Stimulated activated CD8-positive, alpha-beta memory T cell treated with anti-CD3 and anti-CD28 coated beads, Interleukin-4, amount 100 ng/mL, for 48 hours (primary cell): Measurements from ENCODE around the gene CSNK2A2.
A peak's percentile ranks its signal among the peaks of the same experiment; 100 is the strongest.

ENCODE experiments used
- DNase-seq: peaks from one replicate; pipeline ENCODE4 v3.0.0-alpha.2; 2020

CSNK2A2 gene

DNA sequence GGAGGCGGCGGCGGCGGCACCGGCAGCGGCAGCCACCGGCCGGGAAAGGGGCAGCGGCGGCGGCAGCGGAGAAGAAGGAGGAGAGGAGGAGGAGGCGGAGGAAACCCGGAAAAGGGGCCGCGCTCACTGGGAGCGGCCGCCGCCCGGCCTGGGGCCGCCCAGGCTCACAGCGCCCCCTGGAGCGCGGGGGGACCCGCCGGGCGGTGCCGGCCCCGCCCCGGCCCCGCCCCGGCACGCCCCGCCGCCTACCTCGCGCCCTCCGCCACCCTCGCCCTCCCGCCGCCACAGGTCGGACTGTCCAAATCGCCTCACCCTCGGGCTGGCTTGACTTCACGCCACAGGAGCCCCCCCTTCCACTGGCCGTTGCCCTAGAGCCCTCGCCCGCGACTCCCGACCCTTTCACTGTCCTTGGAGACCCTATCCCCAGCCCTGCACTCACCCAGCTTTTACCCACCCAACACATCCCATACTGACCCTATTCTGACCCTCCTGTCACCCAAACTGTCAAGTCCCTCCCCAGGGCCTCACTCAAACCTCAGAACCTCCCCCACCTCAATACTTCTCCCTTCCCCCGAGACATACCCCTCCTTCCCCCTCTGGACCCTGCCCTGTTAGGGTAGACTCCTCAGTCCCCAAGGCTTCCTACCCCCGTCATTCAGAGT lies at the start of gene CSNK2A2:
TSS of gene CSNK2A2 (minus strand) at position 85 of the 662 bp plus-strand sequence. CDS start 370 bp downstream, outside the sequence.
- DNase-seq: peak; percentile 81

DNA sequence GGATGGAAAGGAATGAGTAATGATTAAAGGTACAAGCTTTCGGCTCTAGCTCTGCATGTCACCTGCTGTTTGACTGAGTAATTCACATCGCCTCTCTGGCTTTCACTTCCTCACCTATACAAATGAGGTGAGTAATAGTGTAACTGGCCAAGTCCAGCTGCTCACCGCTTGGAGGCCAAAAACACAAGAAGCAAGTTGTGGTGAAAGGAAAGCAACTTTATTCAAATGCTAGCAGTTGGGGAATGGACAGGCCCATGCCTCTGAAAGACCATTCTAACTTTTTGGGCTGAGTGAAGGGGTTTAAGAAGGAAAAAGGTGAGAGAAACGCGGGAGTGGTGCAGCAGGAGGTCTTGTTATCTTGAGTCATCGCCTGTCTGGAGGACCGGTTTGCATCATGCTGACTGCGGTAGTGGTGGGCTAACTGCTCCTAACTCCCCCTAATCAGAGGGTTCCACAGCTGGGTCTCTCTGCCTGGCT lies 45.7 kb upstream of the CSNK2A2 start:
- DNase-seq: no peak

DNA sequence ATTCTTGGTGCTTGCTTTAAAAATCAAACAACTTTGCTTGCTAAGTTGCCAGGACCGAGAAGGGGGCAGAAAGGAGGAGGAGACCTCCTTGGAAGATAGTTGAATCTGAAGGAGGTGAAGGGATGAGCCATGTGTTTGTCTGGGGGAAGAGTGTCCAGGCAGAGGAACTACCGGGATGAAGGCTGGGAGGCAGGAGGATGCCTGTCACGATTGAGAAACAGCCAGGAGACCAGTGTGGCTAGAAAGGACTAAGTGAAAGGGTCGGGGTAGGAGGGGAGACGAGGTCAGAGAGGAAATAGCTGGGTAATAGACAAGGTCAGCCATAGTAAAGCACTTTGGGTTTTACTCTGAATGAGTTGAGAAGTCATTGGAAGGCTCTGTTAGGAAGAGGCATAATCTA lies 38.9 kb upstream of the CSNK2A2 start:
- no peak for DNase-seq

DNA sequence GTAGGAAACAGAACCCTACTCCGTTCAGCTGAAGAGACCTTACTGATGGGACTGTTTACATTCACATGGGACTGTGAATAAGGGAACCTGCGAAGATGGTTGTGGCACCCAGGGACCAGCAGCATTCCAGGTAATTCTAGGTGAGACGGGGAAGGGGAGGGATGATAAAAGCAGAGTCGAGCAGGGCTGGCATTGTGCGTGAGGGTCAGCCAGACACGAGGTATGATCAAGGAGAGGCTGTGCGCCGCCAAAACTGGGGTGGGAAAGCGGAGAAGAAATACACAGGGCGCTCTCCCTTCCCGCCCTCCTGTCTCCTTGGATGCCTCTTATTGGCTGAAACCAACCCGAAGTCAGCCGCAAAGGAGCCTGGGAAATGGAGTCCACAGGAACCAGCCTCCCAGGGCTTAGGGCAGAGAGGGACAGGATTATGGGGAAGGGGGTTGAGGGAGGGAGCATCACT lies 38.4 kb upstream of the CSNK2A2 start:
- DNase-seq: peak; percentile 79

DNA sequence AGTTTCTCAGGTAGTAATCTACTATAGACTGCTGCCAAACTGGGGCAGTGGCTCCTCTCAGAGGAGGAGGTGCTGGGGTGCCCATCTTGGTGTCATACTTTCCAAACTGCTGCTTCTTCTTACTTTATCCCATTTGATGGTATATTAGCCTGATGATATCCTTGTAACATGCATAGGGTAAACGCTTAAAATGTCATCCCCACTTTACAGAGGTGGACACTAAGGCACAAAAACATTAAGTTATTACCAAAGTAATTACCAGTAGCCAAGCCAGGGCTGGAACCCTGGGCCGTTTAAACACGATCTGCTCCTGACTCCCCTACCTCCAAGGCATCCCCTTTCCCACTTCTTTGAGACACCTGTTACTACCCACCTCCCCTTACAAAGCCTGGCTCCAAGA lies 37.8 kb upstream of the CSNK2A2 start:
- DNase-seq: no peak

DNA sequence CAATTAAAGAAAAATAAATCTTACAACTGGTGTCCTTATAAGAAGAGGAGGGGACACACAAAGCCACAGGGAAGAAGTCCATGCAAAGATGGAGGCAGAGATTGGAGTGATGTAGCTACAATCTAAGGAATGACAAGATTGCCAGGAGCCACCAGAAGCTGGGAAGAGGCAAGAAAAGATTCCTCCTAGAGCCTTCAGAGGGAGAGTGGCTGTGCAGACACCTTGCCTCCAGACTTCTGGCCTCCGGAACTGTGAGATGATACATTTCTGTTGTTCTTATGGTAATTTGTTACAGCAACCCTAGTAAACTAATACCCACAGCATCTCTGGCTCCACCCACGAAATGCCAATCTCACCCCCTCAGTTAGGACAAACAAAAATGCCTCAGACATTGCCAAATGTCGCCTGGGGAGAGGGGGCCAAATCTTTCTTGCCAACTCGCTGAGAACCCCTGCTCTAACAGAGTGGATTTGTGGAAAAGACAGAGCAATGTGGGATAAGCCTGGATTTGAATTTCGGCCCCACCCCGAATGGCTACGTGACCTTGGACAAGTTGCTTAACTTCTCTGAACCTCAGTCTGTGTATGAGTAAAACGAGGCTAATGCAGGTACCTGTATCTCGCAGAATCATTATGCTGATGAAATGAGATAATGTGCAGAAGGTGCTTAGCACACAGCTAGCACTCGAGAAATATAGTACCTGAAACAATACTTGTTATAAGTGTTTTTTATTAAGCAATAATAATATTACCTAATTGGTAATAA lies 37.1 kb upstream of the CSNK2A2 start:
- no peak for DNase-seq

DNA sequence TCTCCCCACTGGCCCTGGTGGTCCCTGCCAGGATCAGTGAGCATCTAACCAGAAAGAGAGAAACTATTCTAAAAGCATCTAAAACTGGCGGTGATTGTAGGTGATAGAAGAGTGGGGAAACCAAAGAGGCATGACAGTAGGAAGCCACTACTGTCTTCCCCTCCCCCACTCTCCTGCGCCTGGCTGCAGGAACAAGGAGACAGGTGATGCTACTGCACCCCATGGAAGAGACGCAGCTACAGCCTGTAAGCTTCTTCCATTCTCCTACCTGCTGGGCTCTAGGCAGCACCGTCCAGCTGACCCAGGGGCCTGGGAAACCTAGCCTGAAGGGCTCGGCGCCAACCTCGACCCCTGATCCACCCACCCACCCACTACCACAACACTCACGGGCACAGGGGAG lies 32.4 kb upstream of the CSNK2A2 start:
- no peak for DNase-seq

DNA sequence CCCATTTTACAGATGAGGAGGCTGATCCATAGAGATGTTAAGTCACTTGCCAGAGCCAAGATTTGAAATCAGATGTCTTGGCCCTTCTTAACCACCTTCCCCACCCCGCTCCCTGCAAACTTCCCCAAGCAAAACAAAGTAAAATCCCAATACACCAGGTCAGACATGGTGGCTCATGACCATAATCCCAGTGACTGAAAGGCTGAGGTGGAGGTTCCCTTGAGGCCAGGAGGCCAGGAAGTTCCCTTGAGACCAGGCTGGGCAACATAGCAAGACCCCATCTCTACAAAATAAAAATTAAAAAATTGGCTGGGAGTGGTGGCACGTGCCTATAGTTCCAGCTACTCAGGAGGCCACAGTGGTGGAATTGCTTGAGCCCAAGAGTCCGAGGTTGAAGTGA lies 28.9 kb upstream of the CSNK2A2 start:
- no peak for DNase-seq

DNA sequence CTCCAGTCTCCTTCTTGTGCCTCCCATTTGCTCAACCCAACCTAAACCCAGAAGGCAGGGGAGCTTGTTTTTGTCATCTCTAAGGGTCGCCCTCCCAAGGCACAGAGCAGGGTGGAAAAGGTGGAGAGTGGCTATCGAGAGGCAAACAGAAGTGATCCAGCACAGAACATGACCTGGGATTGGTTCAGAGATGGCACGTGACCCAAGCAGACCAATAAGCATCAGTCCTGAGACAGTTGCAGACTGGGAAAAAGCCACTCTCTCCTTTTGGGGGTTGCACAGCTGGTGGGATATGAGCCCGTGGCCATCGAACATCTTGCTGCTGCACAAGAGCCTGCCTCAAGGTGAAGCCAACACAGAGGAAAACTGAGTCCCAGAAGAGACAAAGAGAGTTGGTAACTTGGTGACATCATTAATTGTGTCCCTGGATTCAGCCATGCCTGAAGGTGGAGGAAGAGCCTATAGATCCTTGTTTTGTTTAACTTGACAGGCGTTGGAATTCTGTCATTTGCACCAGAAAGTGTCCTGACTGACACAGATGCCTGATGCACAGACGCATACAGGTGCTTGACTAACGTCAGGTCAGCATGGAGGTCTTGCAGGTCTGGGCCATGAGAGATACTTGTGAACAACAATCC lies 28.2 kb upstream of the CSNK2A2 start:
- DNase-seq: no peak

DNA sequence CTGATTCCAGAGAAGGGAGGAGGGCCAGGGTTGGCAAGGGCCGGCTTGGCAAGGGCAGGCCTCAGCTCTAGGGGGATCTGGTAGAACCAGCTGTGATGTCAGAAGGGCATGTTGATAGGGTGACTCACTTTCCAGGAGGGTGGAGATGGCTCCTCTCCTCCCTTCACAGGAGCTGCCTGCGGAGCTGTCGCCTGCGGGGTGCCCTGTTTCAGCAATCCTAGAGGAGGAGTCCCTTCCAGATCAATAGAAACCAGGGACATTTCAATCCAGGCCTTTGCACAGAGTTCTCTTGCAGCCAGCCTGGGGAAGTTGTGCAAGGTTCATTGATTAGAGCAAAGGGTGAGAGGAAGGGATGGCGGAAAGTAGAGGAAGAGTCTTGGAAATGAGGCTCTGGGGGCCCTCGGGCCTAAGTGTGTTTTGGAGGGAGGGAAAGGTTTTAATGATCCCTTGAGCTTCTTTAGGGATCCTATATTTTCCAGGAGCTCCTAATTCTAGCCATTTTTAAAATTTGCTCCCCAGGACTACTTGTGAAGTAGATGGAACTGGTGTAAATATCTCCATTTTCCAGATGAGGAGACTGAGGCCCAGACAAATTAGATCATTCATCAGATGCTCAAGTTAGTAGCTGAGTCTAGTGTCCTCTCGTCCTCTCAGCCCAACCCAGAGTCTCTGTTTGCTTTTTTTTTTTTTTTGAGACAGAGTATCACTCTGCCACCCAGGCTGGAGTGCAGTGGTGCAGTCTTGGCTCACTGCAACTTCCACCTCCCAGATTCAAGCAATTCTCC lies 24.8 kb upstream of the CSNK2A2 start:
- DNase-seq: no peak

DNA sequence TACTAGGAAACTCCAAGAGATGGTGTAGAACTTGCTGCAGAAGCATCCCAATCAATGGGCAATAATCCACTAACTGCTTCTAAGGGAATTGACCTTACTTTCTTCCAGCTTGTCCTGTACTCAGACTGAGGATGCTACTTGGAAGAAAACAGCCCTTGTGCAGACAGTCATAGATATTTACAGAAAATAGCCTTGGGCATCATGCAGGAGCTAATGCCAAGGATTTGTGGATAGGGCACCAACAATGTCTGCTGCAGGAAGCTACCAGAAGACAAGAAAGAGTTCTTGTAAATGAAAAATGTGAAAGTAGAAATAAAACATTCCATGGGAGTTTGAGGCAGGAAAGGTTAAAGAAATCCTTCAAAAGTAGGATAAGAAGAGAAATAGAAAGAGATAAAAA lies 21.5 kb upstream of the CSNK2A2 start:
- DNase-seq: no peak

DNA sequence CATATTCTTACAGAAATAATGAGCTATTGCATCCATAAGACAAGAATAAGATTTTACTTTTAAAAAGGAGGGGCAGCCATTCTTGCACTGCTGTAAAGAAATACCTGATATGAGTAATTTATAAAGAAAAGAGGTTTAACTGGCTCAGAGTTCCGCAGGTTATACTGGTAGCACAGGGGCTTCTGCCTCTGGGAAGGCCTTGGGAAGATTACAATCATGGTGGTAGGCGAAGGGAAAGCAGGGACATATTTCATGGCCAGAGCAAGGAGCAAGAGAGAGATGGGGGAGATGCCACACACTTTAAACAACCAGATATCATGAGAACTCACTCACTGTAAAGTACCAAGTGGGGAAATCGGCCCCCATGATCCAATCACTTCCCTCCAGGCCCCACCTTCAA lies 20.9 kb upstream of the CSNK2A2 start:
- no peak for DNase-seq

DNA sequence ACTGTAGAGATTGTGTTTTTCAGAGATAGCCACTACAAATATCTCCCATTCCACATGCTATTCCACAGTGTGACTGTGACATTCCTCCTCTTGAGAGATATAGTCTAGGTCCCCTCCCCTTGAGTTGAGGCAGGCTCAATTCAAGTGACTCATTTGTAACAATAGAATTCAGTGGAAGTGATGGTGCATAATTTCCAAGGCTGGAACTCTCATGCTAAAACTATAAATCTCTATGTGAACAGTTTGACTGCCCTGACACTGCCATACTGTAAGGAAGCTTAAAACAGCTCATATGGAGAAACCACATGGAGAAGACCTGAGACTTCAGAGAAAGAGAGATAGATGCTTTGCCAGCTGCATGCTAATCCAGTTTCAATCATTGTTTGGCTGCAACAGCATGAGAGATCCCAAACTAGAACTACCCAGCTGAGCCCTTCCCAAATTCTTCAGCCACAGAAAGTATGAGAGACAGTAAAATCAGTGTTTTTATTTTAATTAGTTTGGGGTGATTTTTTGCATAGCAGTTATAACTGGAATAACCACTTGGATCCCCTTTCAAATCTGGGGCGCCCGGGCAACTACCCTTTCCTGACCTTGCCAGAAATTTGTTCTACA lies 19.5 kb upstream of the CSNK2A2 start:
- no peak for DNase-seq

DNA sequence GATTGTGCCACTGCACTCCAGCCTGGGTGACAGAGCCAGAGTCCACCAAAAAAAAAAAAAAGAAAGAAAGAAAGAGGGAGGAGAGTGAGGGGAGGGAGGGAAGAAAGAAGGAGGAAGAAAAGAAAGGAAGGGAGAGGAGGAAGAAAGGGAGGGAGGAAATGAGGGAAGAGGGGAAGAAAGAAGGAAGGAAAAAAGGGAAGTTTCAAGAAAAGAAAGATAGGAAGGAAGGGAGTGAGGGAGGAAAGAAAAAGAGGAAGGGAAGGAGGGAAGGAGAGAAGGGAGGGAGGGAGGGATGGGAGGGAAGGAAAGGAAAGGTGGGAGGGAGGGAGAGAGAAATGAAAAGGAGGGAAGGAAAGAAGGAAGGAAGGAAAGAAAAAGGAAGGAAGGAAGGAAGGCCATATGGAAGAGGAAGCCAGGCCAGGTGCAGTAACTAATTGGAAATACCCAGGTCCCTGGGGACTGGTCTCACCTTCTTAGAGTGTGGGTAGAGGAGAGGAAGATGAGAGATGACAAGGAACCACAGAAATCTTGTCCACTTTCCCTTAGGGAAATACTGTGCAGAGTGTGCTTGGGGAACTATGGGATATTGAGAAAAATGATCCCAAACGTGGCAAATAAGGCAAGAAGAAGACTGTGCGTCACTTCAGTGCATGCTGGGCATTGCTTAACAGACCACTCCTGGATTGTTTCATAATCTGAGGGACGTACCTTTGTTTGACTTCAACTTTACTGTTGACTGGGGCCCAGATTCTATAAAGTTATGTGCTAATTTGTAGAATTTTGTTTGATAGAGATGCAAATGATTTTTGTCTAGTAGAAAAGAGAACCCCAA lies 15.1 kb upstream of the CSNK2A2 start:
- no peak for DNase-seq

DNA sequence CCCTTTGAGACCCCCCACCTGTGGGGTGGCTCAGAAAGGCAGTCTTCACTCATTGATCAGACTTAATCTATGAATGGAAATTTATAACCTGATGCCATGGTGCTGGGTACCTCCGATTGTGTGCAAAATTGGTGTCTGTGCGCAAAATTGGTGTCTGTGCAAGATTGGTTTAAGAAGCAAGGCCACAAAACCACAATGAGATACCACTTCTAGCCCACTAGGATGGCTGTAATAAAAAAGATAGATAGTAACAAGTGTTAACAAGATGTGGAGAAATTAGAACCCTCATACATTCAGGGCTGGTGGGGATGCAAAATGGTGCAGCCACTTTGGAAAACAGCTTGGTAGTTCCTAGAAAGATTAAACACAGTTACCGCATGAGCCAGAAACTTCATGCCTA lies 13.9 kb upstream of the CSNK2A2 start:
- DNase-seq: no peak

DNA sequence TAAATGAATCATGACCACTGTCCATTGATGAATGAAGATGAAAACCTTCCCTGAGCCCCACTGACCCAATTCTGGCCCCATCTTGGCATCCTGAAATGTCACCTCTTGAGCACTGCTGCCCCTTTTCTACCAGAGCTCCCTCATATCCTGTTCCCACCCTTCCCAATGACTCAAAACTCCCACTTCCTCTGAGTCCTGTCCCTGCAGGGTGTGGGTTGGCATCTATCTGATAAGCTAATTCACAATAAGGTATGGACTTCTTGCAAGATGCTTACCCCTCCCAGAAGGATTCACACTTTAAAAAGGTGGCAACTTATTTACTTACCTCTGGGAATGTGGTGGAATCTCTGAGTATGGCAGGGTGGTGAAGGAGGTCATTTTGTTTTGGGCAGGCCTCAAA lies 13.3 kb upstream of the CSNK2A2 start:
- DNase-seq: no peak

DNA sequence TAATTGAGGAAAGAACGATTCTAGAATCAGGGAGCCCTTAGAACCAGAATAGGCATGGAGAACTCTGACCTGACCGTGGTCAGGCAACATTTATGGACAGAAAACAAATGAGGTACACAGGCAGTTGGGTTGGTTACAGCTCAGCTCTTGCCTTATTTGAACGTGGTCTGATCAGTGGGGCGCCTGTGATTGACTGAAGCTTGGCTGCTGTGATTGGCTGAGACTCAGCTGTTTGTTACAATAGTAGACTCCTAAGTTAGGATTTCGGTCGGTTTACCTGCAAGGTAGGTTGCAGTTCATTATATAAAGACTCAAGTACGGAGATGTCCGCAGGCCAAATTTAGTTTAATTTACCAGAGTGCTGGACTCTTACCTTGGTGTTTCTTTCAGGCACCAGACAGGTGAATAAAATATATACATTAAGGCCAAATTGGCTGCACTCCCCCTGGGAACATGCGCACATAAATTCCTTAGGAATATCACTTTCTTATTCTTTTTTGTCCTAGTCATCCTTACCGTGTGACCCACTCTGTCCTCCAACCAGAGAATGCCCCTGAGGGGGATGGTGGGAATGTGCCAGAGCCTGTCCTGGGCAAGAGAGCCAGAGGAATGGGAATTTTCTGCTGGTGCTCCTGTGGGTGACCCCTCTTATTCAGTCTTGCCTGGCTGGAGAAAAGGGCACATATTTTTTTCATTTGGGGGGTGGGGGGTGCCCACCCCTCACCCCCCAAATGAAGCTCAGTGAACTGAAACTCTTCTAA lies 7.5 kb upstream of the CSNK2A2 start:
- no peak for DNase-seq

DNA sequence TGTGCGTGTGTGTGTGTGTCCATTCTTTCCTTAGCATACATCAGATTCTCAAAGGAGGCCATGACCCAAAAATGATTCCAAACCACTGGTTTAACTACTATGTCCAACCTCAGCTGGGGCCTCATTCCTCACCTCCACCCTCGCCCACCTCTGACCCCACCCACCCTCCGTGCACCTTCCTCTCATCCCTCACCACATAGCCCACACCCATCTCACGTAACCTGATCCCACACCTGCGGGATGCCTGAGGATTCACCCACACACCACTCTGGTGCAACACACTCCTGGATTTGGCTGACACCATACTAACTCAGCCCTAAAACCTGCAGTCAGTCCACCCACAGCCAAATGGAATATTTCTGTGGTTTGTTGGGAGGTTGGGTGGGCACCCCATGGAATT lies 3.3 kb upstream of the CSNK2A2 start:
- no peak for DNase-seq

DNA sequence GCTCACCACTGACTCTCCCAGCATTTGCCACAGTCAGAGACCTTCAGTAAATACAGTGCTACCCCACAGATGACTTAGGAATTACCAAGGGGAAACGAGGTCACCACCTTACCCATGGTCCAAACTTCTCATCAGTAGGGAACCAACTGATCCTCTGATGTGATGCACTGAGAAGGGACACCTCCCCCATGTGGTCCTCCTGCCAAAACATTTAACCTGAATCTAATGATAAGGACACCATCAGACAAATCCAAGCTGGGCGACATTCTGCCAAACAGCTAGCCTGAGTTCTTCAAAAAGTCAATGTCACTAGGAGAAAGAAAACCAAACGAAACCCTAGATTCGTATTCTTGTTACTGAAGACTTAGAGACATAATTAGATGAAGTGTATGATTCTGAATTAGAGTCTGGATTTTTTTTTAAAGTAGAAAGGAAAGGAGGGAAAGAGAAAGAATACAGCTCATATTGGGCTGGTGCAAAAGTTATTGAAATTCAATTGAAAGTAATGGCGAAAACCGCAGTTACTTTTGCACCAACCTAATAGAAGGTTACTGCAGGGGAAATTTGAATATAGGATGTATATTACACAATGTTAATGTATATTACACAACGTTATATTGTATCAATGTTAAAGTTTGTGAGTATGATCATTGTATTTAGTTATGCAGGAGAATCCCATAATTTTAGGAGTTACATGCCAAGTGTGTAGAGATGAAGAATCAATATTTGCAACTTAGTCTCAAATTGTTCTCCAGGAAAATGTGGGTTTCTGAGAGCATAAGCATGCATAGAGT lies 2.3 kb upstream of the CSNK2A2 start:
- DNase-seq: no peak

DNA sequence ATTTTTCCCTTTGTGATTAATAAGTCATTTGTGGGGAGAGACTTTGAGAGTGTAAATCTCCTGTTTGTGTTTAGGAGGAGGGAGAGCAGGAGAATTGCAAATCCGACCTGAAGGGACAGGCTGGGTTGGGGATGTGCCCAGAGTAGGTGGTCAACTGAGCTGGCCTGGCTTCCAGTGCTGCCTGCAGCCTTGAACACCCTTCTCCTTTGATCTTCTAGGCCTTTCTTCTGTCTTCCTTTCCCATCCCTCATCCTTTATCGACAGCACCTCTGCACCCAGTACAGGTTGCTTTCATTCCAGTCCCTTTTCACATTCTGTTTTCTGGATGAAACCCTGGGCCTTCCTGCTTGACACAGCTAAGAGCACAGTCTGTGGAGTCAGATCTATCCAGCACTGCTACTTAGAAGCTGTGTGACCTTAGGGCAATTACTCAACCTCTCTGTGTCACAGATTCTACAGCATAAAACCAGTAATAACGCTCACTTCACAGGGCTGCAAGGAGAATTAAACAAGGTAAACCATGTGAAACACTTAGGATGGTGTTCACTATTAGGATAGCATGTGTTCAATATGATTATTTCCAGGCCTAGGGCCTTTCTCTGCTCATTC lies 1.0 kb upstream of the CSNK2A2 start:
- DNase-seq: no peak
